ENCODE data around the gene MT1B.

Gene MT1B

GRCh38 chr16:56651586-56651985, at the start of gene MT1B:
Gene MT1B, plus strand, starts transcription at chr16:56651886. Its CDS starts 68 bp downstream, at chr16:56651954.
- TF ChIP-seq CTCF (IDR thresholded peaks at IDR 0.05; ENCODE audit: low read depth, low read length, missing control alignments) = no peak
- DNase-seq (ENCODE audit: extremely low read depth, low read depth) = no peak
- no peak within 1 kb of the TSS for H3K4me3 ChIP-seq (replicated peaks; ENCODE audit: low read depth, low read length)

- no peak overlapping the region for H3K4me3 ChIP-seq (replicated peaks; ENCODE audit: low read depth, low read length)
- peak; percentile 28 for TF ChIP-seq CTCF (IDR thresholded peaks at IDR 0.05; ENCODE audit: low read depth, low read length, missing control alignments)
- no peak for DNase-seq (ENCODE audit: extremely low read depth, low read depth)
These were observed 48.1 kb upstream of the MT1B start for GRCh38 chr16:56603589-56603988.

- H3K4me3 ChIP-seq (replicated peaks; ENCODE audit: low read depth, low read length) = no peak overlapping the region
- no peak for DNase-seq (ENCODE audit: extremely low read depth, low read depth)
- TF ChIP-seq CTCF (IDR thresholded peaks at IDR 0.05; ENCODE audit: low read depth, low read length, missing control alignments) = no peak
These were observed 46.7 kb upstream of the MT1B start for GRCh38 chr16:56604966-56605365.

- no peak for DNase-seq (ENCODE audit: extremely low read depth, low read depth)
- no peak for TF ChIP-seq CTCF (IDR thresholded peaks at IDR 0.05; ENCODE audit: low read depth, low read length, missing control alignments)
- H3K4me3 ChIP-seq (replicated peaks; ENCODE audit: low read depth, low read length) = no peak overlapping the region
These were observed 46.2 kb upstream of the MT1B start for GRCh38 chr16:56605475-56605874.

GRCh38 chr16:56606071-56606475, 45.6 kb upstream of the MT1B start:
- TF ChIP-seq CTCF (IDR thresholded peaks at IDR 0.05; ENCODE audit: low read depth, low read length, missing control alignments) = no peak

GRCh38 chr16:56606476-56607108, 45.1 kb upstream of the MT1B start:
- peak overlapping the region; percentile 29 for H3K4me3 ChIP-seq (replicated peaks; ENCODE audit: low read depth, low read length)
- TF ChIP-seq CTCF (IDR thresholded peaks at IDR 0.05; ENCODE audit: low read depth, low read length, missing control alignments) = no peak
- DNase-seq (ENCODE audit: extremely low read depth, low read depth) = no peak

More at GRCh38 chr16:56606071-56606475, 45.6 kb upstream of the MT1B start:
- no peak overlapping the region for H3K4me3 ChIP-seq (replicated peaks; ENCODE audit: low read depth, low read length)
- DNase-seq (ENCODE audit: extremely low read depth, low read depth) = no peak

Measured in HFF-Myc (cell line).